Measurements from ENCODE around the gene SH3BP2. TPM values are rescaled to one million over a fixed set of nuclear protein-coding genes. Genes with fewer than 3 reads are reported as not detected.
A peak's percentile ranks its signal among the peaks of the same experiment; 100 is the strongest.

The SH3BP2 gene
- polyA plus RNA-seq, 1 experiment = 14.8 TPM

- peaks cover 5% of the 10 kb centered on the region; the same call in 1 of the 2 replicates for H3K9me3 ChIP-seq (ENCODE audit: control insufficient read depth, insufficient read depth, low read length)
These were observed 11.0 kb upstream of the SH3BP2 start for GRCh38 chr4:2781911-2782310.

GRCh38 chr4:2783790-2784189, 9.1 kb upstream of the SH3BP2 start:
- DNase-seq (ENCODE audit: low read depth, low spot score) = no peak
- H3K4me3 ChIP-seq (ENCODE audit: low read depth, low read length) = no peak overlapping the region
- H3K9me3 ChIP-seq (ENCODE audit: control insufficient read depth, insufficient read depth, low read length) = peaks cover 5% of the 10 kb centered on the region; the same call in 1 of the 2 replicates
- ChIA-PET POLR2A (interaction anchor here (0.7 kb wide), 1 partner anchor 14 kb away, joined by 7 read pairs; no protein-coding TSS in a partner anchor), CTCF (interaction anchor here (1.5 kb wide), 1 partner anchor 20 kb away, joined by 6 read pairs; no protein-coding TSS in a partner anchor)
- H3K27me3 ChIP-seq (ENCODE audit: control insufficient read depth, insufficient read depth, low read length) = peaks cover 13% of the 10 kb centered on the region
- no peak overlapping the region for H3K27ac ChIP-seq (ENCODE audit: low read depth, low read length)
- TF ChIP-seq CTCF (IDR thresholded peaks at IDR 0.05; ENCODE audit: low read depth, low read length) = no peak

More at GRCh38 chr4:2781911-2782310, 11.0 kb upstream of the SH3BP2 start:
- no peak for DNase-seq (ENCODE audit: low read depth, low spot score)
- ChIA-PET CTCF (no interaction called here), POLR2A (no interaction called here)
- Histone ChIP-seq H3K27me3 (ENCODE audit: control insufficient read depth, insufficient read depth, low read length) (peaks cover 13% of the 10 kb centered on the region), H3K27ac (ENCODE audit: low read depth, low read length) (no peak overlapping the region), H3K4me3 (ENCODE audit: low read depth, low read length) (no peak overlapping the region)
- TF ChIP-seq CTCF (IDR thresholded peaks at IDR 0.05; ENCODE audit: low read depth, low read length) = no peak

GRCh38 chr4:2785613-2786012, 7.3 kb upstream of the SH3BP2 start:
- CTCF ChIA-PET = interaction anchor here (0.6 to 0.9 kb wide), 2 partner anchors 22 to 193 kb away, joined by 4 to 5 read pairs; no protein-coding TSS in a partner anchor
- POLR2A ChIA-PET = interaction anchor here (0.6 kb wide), 1 partner anchor 185 kb away, joined by 7 read pairs; no protein-coding TSS in a partner anchor
- Histone ChIP-seq H3K27me3 (ENCODE audit: control insufficient read depth, insufficient read depth, low read length) (peaks cover 13% of the 10 kb centered on the region), H3K4me3 (ENCODE audit: low read depth, low read length) (no peak overlapping the region), H3K27ac (ENCODE audit: low read depth, low read length) (peak overlapping the region; percentile 11), H3K9me3 (ENCODE audit: control insufficient read depth, insufficient read depth, low read length) (peaks cover 5% of the 10 kb centered on the region)
- DNase-seq (ENCODE audit: low read depth, low spot score) = no peak
- no peak for TF ChIP-seq CTCF (IDR thresholded peaks at IDR 0.05; ENCODE audit: low read depth, low read length)

GRCh38 chr4:2786152-2786671, 6.7 kb upstream of the SH3BP2 start:
- ChIA-PET POLR2A (interaction anchor here (0.6 kb wide), 1 partner anchor 185 kb away, joined by 7 read pairs; no protein-coding TSS in a partner anchor), CTCF (interaction anchor here (0.9 kb wide), 1 partner anchor 22 kb away, joined by 5 read pairs; no protein-coding TSS in a partner anchor)
- peaks cover 5% of the 10 kb centered on the region for H3K9me3 ChIP-seq (ENCODE audit: control insufficient read depth, insufficient read depth, low read length)
- no peak overlapping the region for H3K27ac ChIP-seq (ENCODE audit: low read depth, low read length)
- no peak for DNase-seq (ENCODE audit: low read depth, low spot score)
- H3K4me3 ChIP-seq (ENCODE audit: low read depth, low read length) = no peak overlapping the region
- no peak for TF ChIP-seq CTCF (IDR thresholded peaks at IDR 0.05; ENCODE audit: low read depth, low read length)
- peaks cover 13% of the 10 kb centered on the region for H3K27me3 ChIP-seq (ENCODE audit: control insufficient read depth, insufficient read depth, low read length)

- POLR2A ChIA-PET = no interaction called here
- CTCF ChIA-PET = no interaction called here
- H3K27ac ChIP-seq (ENCODE audit: low read depth, low read length) = no peak overlapping the region
- H3K4me3 ChIP-seq (ENCODE audit: low read depth, low read length) = no peak overlapping the region
- H3K27me3 ChIP-seq (ENCODE audit: control insufficient read depth, insufficient read depth, low read length) = peaks cover 9% of the 10 kb centered on the region
- TF ChIP-seq CTCF (IDR thresholded peaks at IDR 0.05; ENCODE audit: low read depth, low read length) = no peak
- peaks cover 3% of the 10 kb centered on the region for H3K9me3 ChIP-seq (ENCODE audit: control insufficient read depth, insufficient read depth, low read length)
- DNase-seq (ENCODE audit: low read depth, low spot score) = no peak
These were observed 6.1 kb upstream of the SH3BP2 start for GRCh38 chr4:2786794-2787229.
